Medulla oblongata (tissue), 1 donor: ENCODE data around the gene SCAF4.
"Not testable (repeated sequence)": the region's sequence is repeated elsewhere in the genome, so short reads cannot be mapped to it uniquely, and the experiment has no call there.

Experiments
- DNase-seq: peaks from one replicate; pipeline ENCODE4 v3.0.0-alpha.2; 2015; ENCODE audit errors: extremely low spot score

Gene SCAF4

GRCh38 chr21:31650930-31651329 is 81.0 kb downstream of the SCAF4 start:
- no peak for DNase-seq

DNA sequence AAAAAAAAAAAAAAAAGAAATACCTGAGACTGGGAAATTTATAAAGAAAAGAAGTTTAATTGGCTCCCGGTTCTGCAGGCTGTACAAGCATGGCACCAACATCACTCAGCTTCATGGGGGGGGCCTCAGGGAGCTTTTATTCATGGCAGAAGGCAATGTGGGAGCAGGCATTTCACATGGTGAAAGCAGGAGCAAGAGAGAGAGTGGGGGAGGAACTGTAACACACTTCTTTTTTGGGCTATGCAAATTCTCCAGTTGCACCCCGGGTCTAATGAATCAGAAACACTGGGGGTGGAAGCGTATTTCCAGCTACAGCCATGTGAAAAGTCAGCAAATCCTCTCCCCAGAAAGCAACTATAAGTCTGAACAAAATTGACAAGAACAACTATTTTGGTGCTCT is 84.3 kb downstream of the SCAF4 start:
- no peak for DNase-seq

- DNase-seq, result no peak
These were observed 87.3 kb downstream of the SCAF4 start for GRCh38 chr21:31644643-31645042.

GRCh38 chr21:31641416-31641922 is 90.4 kb downstream of the SCAF4 start:
- no peak for DNase-seq

- DNase-seq, result no peak
These were observed 95.0 kb downstream of the SCAF4 start for GRCh38 chr21:31636874-31637273.

DNA sequence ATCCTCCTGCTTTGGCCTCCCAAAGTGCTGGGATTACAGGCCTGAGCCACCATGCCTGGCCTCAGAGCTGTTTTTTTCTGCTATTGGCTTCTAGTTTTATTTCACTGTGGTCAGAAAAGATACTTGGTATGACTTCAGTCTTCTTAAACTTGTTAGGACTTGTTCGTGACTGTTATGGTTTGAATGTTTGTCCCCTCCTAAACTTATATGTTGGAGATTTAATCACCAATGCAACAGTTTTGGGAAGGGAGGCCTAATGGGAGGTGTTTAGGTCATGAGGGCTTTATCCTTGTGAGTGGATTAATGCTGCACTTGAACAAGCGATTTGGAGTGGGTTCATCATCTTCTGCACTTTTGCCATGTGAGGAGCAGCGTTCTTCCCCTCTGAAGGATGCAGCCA is 96.9 kb downstream of the SCAF4 start:
- DNase-seq, result no peak

DNA sequence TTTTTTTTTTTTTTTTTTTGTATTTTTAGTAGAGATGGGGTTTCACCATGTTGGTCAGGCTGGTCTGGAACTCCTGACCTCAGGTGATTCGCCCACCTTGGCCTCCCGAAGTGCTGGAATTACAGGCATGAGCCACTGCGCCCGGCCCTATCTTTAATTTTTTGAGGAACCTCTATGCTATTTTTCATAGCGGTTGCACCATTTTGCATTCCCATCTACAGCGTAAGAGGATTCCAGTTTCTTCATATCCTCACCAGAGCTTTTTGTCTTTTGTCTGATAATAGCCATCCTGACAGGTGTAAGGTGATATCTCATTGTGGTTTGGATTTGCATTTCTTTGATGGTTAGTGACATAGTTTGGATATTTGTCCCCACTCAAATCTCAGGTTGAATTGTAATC is 100.0 kb downstream of the SCAF4 start:
- DNase-seq, result not testable (repeated sequence)

DNA sequence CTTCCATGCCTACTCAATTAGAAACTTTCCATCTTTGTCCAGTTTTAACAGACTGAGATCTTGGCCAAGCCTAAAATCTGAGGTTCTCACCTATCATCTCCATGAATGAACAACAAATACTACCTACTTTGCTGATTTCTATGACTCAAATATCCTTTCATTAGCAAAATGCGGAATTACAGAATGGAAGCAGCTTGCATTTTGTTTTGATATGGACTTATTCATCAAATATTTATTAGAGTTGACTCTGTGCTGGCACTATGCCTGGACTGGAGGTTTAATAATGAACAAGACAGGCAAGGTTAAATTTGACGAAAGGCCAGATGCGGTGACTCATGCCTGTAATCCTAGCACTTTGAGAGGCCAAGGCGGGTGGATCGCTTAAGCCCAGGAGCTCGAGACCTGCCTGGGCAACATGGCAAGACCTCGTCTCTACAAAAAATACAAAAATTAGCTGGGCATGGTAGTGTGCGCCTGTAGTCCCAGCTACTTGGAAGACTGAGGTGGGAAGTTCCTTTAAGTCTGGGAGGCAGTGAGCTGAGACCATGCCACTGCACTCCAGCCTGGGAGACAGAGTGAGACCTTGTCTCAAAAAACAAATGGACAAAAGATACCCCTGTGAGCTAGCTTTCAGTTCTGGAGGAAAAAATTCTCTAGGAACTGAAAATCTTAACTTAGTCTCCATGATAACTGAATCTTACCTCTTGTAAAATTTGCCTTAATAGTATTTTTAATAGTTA is 101.8 kb downstream of the SCAF4 start:
- DNase-seq, result no peak

GRCh38 chr21:31624961-31625491 is 106.9 kb downstream of the SCAF4 start:
- no peak for DNase-seq

DNA sequence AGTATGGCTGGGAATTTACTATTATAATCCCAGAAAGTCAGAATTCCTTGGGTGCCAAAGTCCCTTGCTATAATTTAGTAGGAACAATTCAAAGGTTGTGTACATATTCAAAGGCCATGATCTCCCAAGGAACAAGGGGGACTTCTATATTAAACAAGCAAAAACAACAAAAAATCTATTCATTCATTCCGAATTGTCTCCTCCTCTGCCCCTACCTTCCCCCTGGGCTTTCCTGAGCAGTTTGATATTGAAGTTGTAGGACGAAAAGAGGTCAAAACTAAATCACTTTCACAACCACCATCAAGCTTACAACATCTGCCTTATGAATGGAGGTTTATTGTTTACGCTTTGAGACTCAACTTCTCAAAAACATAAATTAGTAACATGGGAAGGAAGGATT is 107.7 kb downstream of the SCAF4 start:
- DNase-seq, result no peak

- no peak for DNase-seq
These were observed 108.3 kb downstream of the SCAF4 start for GRCh38 chr21:31623664-31624063.

GRCh38 chr21:31622397-31622796 is 109.5 kb downstream of the SCAF4 start:
- no peak for DNase-seq
